Natural killer cell treated with Interleukin-12 subunit alpha and Interleukin-12 subunit beta and Interleukin-15 and Interleukin-18, amount 100 ng/mL, for 72 hours (primary cell): ENCODE results near the gene CLCNKA. TPM values are rescaled to one million over a fixed set of nuclear protein-coding genes. Genes with fewer than 3 reads are reported as not detected.

ENCODE experiments used
- ATAC-seq, 2 donors: fragments of 150-1000 bp; cut with Tn5 transposase in 1 of 2; sonication (Bioruptor Pico), chemical (Tn5 transposase) in 1 of 2; 2 replicates each; pipeline ENCODE4 v1.10.0; 2021
- DNase-seq: peaks from one replicate; pipeline ENCODE4 v3.0.0; 2022; ENCODE audit warnings: low spot score
- H3K27ac Mint-ChIP-seq, 2 donors: 1 replicate in 1 of 2; 2 replicates in 1 of 2; pipeline ENCODE4 v1.8.0; 2022; ENCODE audit warnings: mixed read lengths in 2 of 2, mild to moderate bottlenecking in 1 of 2, moderate library complexity in 1 of 2
- H3K27me3 Mint-ChIP-seq, 2 donors: 1 replicate in 1 of 2; 2 replicates in 1 of 2; pipeline ENCODE4 v1.8.0; 2022; ENCODE audit warnings: mixed read lengths in 2 of 2
- H3K36me3 Mint-ChIP-seq: one replicate; pipeline ENCODE4 v1.8.0; 2022; ENCODE audit warnings: mixed read lengths
- H3K4me1 Mint-ChIP-seq, 2 donors: 1 replicate in 1 of 2; 2 replicates in 1 of 2; pipeline ENCODE4 v1.8.0; 2022; ENCODE audit warnings: low read depth in 2 of 2, mixed read lengths in 2 of 2, mild to moderate bottlenecking in 1 of 2
- H3K4me3 Mint-ChIP-seq: one replicate; pipeline ENCODE4 v1.8.0; 2022; ENCODE audit warnings: mixed read lengths
- H3K9me3 Mint-ChIP-seq: 2 replicates; pipeline ENCODE4 v1.8.0; 2022; ENCODE audit warnings: mixed read lengths
- total RNA-seq, 2 donors: library from RNA; stranded (reverse); gene quantifications; one replicate each; pipeline ENCODE4 v1.2.3, GENCODE V29; 2022

CLCNKA gene
- total RNA-seq, 2 donors from 2014 or later: 0.24 TPM; not detected in 1

GRCh38 chr1:16081636-16082035 lies 59.8 kb downstream of the CLCNKA start:
- peaks cover 0 to 2% of the 10 kb centered on the region in 2 donors for H3K27me3 Mint-ChIP-seq
- H3K27ac Mint-ChIP-seq: no peak overlapping the region
- peaks cover 5 to 14% of the 10 kb centered on the region in 2 donors for H3K4me1 Mint-ChIP-seq
- no peak overlapping the region for H3K4me3 Mint-ChIP-seq
- DNase-seq: no peak
- H3K9me3 Mint-ChIP-seq: no peaks in the 10 kb centered on the region
- no peak for ATAC-seq
- H3K36me3 Mint-ChIP-seq: no peaks in the 10 kb centered on the region

GRCh38 chr1:16082283-16083038 lies 60.6 kb downstream of the CLCNKA start:
- peak; percentile 53 to 66 for ATAC-seq
- Mint-ChIP-seq H3K4me3 (no peak overlapping the region), H3K4me1 (peaks cover 5 to 14% of the 10 kb centered on the region in 2 donors), H3K36me3 (no peaks in the 10 kb centered on the region), H3K27me3 (peaks cover 0 to 2% of the 10 kb centered on the region in 2 donors), H3K9me3 (no peaks in the 10 kb centered on the region), H3K27ac (no peak overlapping the region)
- DNase-seq: no peak

- H3K27ac Mint-ChIP-seq: no peak overlapping the region
- no peak overlapping the region for H3K4me3 Mint-ChIP-seq
- H3K36me3 Mint-ChIP-seq: no peaks in the 10 kb centered on the region
Measured at GRCh38 chr1:16083486-16083885, 61.6 kb downstream of the CLCNKA start.

More at GRCh38 chr1:16083486-16083885, 61.6 kb downstream of the CLCNKA start:
- H3K9me3 Mint-ChIP-seq: no peaks in the 10 kb centered on the region
- no peak for ATAC-seq
- peaks cover 5 to 11% of the 10 kb centered on the region in 2 donors for H3K4me1 Mint-ChIP-seq
- no peak for DNase-seq
- peaks cover 0 to 2% of the 10 kb centered on the region in 2 donors for H3K27me3 Mint-ChIP-seq

Other genes starting within 250 kb of the CLCNKA start
- gene UQCRHL, start 214.4 kb upstream of the CLCNKA start, total RNA-seq: 1 to 10 TPM; 1.2 to 2.0 TPM
- 10 to 100 TPM; 58.6 to 92.4 TPM for gene SPEN, start 174.3 kb upstream of the CLCNKA start, total RNA-seq
- gene ZBTB17, start 45.9 kb upstream of the CLCNKA start, total RNA-seq: 100 to 1,000 TPM in 1 of 2 donors, 10 to 100 TPM in 1; 75.6 to 102 TPM
- gene SRARP, start 17.8 kb upstream of the CLCNKA start, total RNA-seq: not detected
- gene HSPB7, start 4.0 kb upstream of the CLCNKA start, total RNA-seq: not detected
- not detected for gene CLCNKB, start 21.7 kb downstream of the CLCNKA start, total RNA-seq
- gene FAM131C, start 51.6 kb downstream of the CLCNKA start, total RNA-seq: not detected
- not detected for gene EPHA2, start 134.0 kb downstream of the CLCNKA start, total RNA-seq
- gene ARHGEF19, start 190.6 kb downstream of the CLCNKA start, total RNA-seq: 10 to 100 TPM; 13.0 to 14.0 TPM
- 1 to 10 TPM; 3.2 to 3.8 TPM for gene CPLANE2, start 215.1 kb downstream of the CLCNKA start, total RNA-seq